ENCODE results near the gene ERC2.

GRCh38 chr3:55828712-55829111, 639.6 kb downstream of the ERC2 start:
- TF ChIP-seq, protein P1, sequence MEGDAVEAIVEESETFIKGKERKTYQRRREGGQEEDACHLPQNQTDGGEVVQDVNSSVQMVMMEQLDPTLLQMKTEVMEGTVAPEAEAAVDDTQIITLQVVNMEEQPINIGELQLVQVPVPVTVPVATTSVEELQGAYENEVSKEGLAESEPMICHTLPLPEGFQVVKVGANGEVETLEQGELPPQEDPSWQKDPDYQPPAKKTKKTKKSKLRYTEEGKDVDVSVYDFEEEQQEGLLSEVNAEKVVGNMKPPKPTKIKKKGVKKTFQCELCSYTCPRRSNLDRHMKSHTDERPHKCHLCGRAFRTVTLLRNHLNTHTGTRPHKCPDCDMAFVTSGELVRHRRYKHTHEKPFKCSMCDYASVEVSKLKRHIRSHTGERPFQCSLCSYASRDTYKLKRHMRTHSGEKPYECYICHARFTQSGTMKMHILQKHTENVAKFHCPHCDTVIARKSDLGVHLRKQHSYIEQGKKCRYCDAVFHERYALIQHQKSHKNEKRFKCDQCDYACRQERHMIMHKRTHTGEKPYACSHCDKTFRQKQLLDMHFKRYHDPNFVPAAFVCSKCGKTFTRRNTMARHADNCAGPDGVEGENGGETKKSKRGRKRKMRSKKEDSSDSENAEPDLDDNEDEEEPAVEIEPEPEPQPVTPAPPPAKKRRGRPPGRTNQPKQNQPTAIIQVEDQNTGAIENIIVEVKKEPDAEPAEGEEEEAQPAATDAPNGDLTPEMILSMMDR (conservative IDR thresholded peaks at IDR 0.05; ENCODE audit: low read depth, low read length) = no peak
- no peak for TF ChIP-seq EZH2 (IDR thresholded peaks at IDR 0.05; ENCODE audit: borderline replicate concordance, low read depth, low read length, poor library complexity, severe bottlenecking)

All from A673 (cell line).